ENCODE results near the gene ZMYND19.

DNA sequence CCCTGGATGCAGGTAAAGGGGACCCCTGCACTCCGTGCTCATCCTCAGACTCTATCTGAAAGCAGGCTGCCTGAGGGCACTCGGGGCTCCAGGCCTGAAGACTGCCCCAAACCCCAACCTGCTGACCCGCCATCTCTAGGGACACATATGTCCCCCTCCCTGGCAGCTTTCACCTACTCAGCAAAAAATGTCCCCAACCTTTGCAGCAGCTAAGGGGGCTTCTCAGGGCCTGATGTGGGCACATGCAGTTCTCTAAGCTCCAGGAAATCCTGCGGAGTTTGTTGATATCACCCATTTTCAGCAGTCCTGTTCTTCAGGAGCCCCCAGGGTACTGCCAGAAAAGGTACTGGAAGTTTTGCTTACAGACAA is 9.4 kb downstream of the ZMYND19 start:
- TF ChIP-seq CTCF (IDR thresholded peaks at IDR 0.05): no peak
- no peak for TF ChIP-seq POLR2AphosphoS5 (IDR thresholded peaks at IDR 0.05)
- TF ChIP-seq POLR2A (IDR thresholded peaks at IDR 0.05): no peak
- TF ChIP-seq EP300 (IDR thresholded peaks at IDR 0.05): no peak
